ENCODE results near the gene NKPD1. TPM values are rescaled to one million over a fixed set of nuclear protein-coding genes. Genes with fewer than 3 reads are reported as not detected.

Gene NKPD1
- total and polyA plus RNA-seq, 2 experiments from 2014 or later = 0.24 to 1.3 TPM

DNA sequence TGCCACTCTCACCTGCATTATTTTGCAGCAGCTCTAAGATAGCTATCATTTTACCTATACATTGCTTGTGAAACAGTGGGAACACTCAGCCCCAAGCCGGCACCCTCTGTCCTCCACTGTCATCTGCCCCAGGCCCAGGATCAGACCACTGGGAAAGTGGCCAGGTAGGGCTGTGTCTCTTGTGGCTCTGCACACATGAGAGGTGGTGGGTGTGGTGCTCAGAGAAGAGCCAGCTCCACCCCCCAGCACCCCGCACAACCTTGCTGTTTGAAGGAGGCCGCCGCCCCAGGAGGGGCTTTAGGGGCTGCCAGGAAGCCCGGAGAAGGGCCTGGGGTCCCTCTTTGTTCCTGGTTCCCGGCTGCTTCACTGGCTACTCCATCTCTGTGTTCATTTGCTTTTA is 41.2 kb downstream of the NKPD1 start:
- H3K4me1 Mint-ChIP-seq = peaks cover 14% of the 10 kb centered on the region
- Histone ChIP-seq H3K79me2 (replicated peaks; ENCODE audit: insufficient read depth) (peaks cover 71% of the 10 kb centered on the region), H3K9me2 (ENCODE audit: insufficient read depth) (no peaks in the 10 kb centered on the region), H3K36me3 (ENCODE audit: insufficient read depth) (no peaks in the 10 kb centered on the region), H3K4me2 (no peak overlapping the region), H3F3A (replicated peaks; ENCODE audit: low read depth) (no peaks in the 10 kb centered on the region), H3K4me1 (ENCODE audit: insufficient read depth) (no peaks in the 10 kb centered on the region), H2AFZ (no peak overlapping the region), H4K20me1 (replicated peaks; ENCODE audit: insufficient read depth) (peaks cover 40% of the 10 kb centered on the region), H3K27ac (ENCODE audit: low read depth) (no peak overlapping the region), H3K27me3 (ENCODE audit: insufficient read depth) (no peaks in the 10 kb centered on the region), H3K4me3 (no peak overlapping the region)
- H3K27me3 Mint-ChIP-seq (ENCODE audit: insufficient read depth, low read depth, poor library complexity) = peaks cover 15% of the 10 kb centered on the region
- H3K9me3 Mint-ChIP-seq = no peaks in the 10 kb centered on the region
- ATAC-seq = no peak
- H3K4me3 Mint-ChIP-seq = no peak overlapping the region
- DNase-seq (ENCODE audit: low spot score) = no peak
- no peak overlapping the region for H3K27ac Mint-ChIP-seq
- H3K36me3 Mint-ChIP-seq (ENCODE audit: low read depth) = no peaks in the 10 kb centered on the region; the same call in 2 of the 3 replicates
- TF ChIP-seq, protein P1, sequence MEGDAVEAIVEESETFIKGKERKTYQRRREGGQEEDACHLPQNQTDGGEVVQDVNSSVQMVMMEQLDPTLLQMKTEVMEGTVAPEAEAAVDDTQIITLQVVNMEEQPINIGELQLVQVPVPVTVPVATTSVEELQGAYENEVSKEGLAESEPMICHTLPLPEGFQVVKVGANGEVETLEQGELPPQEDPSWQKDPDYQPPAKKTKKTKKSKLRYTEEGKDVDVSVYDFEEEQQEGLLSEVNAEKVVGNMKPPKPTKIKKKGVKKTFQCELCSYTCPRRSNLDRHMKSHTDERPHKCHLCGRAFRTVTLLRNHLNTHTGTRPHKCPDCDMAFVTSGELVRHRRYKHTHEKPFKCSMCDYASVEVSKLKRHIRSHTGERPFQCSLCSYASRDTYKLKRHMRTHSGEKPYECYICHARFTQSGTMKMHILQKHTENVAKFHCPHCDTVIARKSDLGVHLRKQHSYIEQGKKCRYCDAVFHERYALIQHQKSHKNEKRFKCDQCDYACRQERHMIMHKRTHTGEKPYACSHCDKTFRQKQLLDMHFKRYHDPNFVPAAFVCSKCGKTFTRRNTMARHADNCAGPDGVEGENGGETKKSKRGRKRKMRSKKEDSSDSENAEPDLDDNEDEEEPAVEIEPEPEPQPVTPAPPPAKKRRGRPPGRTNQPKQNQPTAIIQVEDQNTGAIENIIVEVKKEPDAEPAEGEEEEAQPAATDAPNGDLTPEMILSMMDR (conservative IDR thresholded peaks at IDR 0.05; ENCODE audit: low read depth in 2 of 2) = no peak
- TF ChIP-seq, protein P2, sequence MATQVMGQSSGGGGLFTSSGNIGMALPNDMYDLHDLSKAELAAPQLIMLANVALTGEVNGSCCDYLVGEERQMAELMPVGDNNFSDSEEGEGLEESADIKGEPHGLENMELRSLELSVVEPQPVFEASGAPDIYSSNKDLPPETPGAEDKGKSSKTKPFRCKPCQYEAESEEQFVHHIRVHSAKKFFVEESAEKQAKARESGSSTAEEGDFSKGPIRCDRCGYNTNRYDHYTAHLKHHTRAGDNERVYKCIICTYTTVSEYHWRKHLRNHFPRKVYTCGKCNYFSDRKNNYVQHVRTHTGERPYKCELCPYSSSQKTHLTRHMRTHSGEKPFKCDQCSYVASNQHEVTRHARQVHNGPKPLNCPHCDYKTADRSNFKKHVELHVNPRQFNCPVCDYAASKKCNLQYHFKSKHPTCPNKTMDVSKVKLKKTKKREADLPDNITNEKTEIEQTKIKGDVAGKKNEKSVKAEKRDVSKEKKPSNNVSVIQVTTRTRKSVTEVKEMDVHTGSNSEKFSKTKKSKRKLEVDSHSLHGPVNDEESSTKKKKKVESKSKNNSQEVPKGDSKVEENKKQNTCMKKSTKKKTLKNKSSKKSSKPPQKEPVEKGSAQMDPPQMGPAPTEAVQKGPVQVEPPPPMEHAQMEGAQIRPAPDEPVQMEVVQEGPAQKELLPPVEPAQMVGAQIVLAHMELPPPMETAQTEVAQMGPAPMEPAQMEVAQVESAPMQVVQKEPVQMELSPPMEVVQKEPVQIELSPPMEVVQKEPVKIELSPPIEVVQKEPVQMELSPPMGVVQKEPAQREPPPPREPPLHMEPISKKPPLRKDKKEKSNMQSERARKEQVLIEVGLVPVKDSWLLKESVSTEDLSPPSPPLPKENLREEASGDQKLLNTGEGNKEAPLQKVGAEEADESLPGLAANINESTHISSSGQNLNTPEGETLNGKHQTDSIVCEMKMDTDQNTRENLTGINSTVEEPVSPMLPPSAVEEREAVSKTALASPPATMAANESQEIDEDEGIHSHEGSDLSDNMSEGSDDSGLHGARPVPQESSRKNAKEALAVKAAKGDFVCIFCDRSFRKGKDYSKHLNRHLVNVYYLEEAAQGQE (IDR thresholded peaks at IDR 0.05; ENCODE audit: unreplicated experiment) = no peak
- TF ChIP-seq STAT1 (IDR thresholded peaks at IDR 0.05; ENCODE audit: unreplicated experiment) (no peak), ZNF331 (CRISPR knock-in tag; IDR thresholded peaks at IDR 0.05; ENCODE audit: low read depth) (no peak), CREB1 (CRISPR knock-in tag; IDR thresholded peaks at IDR 0.05; ENCODE audit: low read depth) (no peak), EZH2phosphoT487 (IDR thresholded peaks at IDR 0.05; ENCODE audit: unreplicated experiment) (no peak), JUNB (IDR thresholded peaks at IDR 0.05; ENCODE audit: unreplicated experiment) (no peak), ZNF114 (CRISPR knock-in tag; IDR thresholded peaks at IDR 0.05) (no peak), POLR2AphosphoS5 (IDR thresholded peaks at IDR 0.05; ENCODE audit: low read depth) (no peak), NANOG (IDR thresholded peaks at IDR 0.05; ENCODE audit: borderline replicate concordance) (no peak), EZH2 (IDR thresholded peaks at IDR 0.05; ENCODE audit: low read depth, unreplicated experiment) (no peak)
- TF ChIP-seq, protein P3, sequence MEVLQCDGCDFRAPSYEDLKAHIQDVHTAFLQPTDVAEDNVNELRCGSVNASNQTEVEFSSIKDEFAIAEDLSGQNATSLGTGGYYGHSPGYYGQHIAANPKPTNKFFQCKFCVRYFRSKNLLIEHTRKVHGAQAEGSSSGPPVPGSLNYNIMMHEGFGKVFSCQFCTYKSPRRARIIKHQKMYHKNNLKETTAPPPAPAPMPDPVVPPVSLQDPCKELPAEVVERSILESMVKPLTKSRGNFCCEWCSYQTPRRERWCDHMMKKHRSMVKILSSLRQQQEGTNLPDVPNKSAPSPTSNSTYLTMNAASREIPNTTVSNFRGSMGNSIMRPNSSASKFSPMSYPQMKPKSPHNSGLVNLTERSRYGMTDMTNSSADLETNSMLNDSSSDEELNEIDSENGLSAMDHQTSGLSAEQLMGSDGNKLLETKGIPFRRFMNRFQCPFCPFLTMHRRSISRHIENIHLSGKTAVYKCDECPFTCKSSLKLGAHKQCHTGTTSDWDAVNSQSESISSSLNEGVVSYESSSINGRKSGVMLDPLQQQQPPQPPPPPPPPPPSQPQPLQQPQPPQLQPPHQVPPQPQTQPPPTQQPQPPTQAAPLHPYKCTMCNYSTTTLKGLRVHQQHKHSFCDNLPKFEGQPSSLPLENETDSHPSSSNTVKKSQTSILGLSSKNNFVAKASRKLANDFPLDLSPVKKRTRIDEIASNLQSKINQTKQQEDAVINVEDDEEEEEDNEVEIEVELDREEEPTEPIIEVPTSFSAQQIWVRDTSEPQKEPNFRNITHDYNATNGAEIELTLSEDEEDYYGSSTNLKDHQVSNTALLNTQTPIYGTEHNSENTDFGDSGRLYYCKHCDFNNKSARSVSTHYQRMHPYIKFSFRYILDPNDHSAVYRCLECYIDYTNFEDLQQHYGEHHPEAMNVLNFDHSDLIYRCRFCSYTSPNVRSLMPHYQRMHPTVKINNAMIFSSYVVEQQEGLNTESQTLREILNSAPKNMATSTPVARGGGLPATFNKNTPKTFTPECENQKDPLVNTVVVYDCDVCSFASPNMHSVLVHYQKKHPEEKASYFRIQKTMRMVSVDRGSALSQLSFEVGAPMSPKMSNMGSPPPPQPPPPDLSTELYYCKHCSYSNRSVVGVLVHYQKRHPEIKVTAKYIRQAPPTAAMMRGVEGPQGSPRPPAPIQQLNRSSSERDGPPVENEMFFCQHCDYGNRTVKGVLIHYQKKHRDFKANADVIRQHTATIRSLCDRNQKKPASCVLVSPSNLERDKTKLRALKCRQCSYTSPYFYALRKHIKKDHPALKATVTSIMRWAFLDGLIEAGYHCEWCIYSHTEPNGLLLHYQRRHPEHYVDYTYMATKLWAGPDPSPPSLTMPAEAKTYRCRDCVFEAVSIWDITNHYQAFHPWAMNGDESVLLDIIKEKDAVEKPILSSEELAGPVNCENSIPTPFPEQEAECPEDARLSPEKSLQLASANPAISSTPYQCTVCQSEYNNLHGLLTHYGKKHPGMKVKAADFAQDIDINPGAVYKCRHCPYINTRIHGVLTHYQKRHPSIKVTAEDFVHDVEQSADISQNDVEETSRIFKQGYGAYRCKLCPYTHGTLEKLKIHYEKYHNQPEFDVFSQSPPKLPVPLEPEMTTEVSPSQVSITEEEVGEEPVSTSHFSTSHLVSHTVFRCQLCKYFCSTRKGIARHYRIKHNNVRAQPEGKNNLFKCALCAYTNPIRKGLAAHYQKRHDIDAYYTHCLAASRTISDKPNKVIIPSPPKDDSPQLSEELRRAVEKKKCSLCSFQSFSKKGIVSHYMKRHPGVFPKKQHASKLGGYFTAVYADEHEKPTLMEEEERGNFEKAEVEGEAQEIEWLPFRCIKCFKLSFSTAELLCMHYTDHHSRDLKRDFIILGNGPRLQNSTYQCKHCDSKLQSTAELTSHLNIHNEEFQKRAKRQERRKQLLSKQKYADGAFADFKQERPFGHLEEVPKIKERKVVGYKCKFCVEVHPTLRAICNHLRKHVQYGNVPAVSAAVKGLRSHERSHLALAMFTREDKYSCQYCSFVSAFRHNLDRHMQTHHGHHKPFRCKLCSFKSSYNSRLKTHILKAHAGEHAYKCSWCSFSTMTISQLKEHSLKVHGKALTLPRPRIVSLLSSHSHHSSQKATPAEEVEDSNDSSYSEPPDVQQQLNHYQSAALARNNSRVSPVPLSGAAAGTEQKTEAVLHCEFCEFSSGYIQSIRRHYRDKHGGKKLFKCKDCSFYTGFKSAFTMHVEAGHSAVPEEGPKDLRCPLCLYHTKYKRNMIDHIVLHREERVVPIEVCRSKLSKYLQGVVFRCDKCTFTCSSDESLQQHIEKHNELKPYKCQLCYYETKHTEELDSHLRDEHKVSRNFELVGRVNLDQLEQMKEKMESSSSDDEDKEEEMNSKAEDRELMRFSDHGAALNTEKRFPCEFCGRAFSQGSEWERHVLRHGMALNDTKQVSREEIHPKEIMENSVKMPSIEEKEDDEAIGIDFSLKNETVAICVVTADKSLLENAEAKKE (CRISPR knock-in tag; IDR thresholded peaks at IDR 0.05) = no peak
- TF ChIP-seq, protein P4, sequence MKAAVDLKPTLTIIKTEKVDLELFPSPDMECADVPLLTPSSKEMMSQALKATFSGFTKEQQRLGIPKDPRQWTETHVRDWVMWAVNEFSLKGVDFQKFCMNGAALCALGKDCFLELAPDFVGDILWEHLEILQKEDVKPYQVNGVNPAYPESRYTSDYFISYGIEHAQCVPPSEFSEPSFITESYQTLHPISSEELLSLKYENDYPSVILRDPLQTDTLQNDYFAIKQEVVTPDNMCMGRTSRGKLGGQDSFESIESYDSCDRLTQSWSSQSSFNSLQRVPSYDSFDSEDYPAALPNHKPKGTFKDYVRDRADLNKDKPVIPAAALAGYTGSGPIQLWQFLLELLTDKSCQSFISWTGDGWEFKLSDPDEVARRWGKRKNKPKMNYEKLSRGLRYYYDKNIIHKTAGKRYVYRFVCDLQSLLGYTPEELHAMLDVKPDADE (IDR thresholded peaks at IDR 0.05) = no peak
